ENCODE results near the gene CLK3.
"Not testable (repeated sequence)": the region's sequence is repeated elsewhere in the genome, so short reads cannot be mapped to it uniquely, and the experiment has no call there.

The CLK3 gene

DNA sequence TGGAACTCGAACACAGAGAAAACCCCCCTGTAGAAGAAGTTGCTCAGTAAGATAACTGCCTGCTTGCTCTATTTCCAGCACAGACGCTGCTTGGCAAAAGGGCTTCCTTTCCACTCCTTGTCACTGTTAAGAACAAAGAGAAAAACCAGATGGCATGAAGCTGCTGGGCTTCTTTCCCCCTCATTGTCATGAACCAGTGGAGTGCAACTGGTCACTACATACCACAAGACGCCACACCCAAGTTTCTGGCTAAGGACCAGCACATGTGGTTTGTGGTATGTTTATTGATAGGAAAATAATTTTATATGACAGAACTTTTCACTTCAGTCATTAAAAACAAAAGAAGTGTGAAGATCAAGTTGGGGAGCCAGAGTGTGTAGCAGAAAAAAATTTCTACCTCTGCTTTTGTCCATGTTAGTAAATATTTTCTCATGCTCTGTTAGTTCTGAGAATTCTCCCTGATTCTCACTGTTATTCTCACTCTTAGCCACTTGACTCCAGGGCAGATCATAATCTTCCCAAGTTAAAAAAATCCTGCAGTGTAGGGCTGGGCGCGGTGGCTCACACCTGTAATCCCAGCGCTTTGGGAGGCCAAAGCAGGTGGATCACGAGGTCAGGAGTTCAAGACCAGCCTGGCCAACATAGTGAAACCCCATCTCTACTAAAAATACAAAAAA is 37.9 kb downstream of the CLK3 start:
- no peak overlapping the region for H3K4me3 ChIP-seq (ENCODE audit: low read depth, low read length)
- DNase-seq (ENCODE audit: low read depth) = no peak
- TF ChIP-seq, protein P1, sequence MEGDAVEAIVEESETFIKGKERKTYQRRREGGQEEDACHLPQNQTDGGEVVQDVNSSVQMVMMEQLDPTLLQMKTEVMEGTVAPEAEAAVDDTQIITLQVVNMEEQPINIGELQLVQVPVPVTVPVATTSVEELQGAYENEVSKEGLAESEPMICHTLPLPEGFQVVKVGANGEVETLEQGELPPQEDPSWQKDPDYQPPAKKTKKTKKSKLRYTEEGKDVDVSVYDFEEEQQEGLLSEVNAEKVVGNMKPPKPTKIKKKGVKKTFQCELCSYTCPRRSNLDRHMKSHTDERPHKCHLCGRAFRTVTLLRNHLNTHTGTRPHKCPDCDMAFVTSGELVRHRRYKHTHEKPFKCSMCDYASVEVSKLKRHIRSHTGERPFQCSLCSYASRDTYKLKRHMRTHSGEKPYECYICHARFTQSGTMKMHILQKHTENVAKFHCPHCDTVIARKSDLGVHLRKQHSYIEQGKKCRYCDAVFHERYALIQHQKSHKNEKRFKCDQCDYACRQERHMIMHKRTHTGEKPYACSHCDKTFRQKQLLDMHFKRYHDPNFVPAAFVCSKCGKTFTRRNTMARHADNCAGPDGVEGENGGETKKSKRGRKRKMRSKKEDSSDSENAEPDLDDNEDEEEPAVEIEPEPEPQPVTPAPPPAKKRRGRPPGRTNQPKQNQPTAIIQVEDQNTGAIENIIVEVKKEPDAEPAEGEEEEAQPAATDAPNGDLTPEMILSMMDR (IDR thresholded peaks at IDR 0.05; ENCODE audit: control insufficient read depth, extremely low read depth, insufficient read depth) = no peak

DNA sequence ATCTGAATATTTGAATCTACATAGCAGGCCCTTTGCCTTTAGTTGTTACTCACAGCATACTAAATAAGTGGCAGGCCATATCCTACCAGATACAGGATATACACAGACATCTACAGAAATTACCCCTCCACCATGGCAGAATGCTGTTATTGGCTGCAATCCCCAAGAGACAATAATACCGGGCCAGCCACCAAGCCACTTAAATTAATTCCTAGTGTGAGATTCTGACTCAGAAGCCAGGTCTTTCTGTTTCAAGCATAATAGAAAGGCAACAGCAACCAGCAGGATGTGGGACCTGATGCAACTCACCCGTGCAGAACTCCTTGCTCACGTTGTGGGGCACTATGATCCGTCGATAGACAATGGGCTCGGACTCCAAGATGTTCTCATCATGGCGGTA is 39.8 kb downstream of the CLK3 start:
- H3K4me3 ChIP-seq (ENCODE audit: low read depth, low read length) = no peak overlapping the region
- TF ChIP-seq, protein P1 (IDR thresholded peaks at IDR 0.05; ENCODE audit: control insufficient read depth, extremely low read depth, insufficient read depth) = no peak
- DNase-seq (ENCODE audit: low read depth) = no peak

DNA sequence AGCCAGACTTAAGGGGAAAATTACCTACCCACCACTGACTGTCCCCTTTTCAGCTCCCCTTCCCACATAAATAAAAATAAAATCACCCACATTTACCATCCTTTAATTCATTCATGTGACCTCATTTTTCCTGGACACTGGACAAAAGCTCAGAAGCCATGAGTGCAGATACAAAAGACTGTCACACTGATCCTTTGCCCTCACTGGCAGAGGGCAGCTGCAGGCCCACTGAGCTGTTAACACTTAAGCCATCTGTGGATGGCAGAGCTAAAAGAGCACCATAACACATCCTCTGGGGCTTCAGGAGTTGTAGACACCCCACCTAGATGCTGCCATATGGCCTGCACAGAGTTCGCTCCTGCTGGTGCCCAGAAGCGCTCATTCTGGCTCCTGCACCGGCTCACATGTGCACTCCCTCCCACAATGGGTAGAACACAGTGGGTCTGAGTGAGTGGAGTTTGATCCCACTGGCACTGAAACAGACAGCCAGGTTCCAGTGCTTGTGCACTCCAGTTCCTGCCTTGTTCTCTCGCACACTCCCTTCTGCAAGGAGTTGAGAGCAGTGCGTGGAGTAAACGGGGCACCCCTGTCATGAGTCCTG is 41.4 kb downstream of the CLK3 start:
- TF ChIP-seq, protein P1 (IDR thresholded peaks at IDR 0.05; ENCODE audit: control insufficient read depth, extremely low read depth, insufficient read depth) = no peak
- H3K4me3 ChIP-seq (ENCODE audit: low read depth, low read length) = no peak overlapping the region
- DNase-seq (ENCODE audit: low read depth) = no peak

DNA sequence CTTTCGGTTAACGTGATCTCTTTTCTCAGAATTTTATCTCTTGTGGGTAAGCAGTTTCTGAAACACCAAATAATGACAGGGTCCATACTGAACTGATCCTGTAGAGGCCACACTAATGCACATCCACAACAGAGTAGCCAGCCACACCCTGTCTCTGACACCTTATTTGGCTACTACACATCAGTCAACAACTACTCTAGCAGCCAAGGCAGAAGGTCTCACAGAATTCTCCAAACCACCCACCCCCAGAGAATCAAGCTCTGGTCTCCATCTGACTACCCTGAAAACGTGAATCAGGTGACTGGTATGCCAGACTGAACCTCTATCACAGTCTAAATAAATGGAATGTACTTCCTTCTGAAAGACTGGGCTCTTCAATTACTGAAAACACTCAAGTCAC is 42.2 kb downstream of the CLK3 start:
- TF ChIP-seq, protein P1 (IDR thresholded peaks at IDR 0.05; ENCODE audit: control insufficient read depth, extremely low read depth, insufficient read depth) = no peak
- no peak overlapping the region for H3K4me3 ChIP-seq (ENCODE audit: low read depth, low read length)
- DNase-seq (ENCODE audit: low read depth) = no peak

DNA sequence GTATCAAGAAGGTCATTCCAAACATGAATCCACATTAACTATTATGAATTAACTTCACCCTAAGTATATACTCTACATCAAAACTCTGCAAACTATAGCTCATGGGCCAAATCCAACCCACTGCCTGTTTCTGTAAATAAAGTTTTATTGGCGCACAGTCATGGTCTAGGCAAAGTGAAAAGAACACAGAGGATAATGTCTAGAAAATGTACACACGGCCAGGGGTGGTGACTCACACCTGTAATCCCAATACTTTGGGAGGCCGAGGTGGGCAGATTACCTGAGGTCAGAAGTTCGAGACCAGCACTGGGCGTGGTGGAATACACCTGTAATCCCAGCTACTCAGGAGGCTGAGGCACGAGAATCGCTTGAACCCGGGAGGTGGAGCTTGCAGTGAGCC is 45.6 kb downstream of the CLK3 start:
- DNase-seq (ENCODE audit: low read depth); H3K4me3 ChIP-seq (ENCODE audit: low read depth, low read length): not testable (repeated sequence)

DNA sequence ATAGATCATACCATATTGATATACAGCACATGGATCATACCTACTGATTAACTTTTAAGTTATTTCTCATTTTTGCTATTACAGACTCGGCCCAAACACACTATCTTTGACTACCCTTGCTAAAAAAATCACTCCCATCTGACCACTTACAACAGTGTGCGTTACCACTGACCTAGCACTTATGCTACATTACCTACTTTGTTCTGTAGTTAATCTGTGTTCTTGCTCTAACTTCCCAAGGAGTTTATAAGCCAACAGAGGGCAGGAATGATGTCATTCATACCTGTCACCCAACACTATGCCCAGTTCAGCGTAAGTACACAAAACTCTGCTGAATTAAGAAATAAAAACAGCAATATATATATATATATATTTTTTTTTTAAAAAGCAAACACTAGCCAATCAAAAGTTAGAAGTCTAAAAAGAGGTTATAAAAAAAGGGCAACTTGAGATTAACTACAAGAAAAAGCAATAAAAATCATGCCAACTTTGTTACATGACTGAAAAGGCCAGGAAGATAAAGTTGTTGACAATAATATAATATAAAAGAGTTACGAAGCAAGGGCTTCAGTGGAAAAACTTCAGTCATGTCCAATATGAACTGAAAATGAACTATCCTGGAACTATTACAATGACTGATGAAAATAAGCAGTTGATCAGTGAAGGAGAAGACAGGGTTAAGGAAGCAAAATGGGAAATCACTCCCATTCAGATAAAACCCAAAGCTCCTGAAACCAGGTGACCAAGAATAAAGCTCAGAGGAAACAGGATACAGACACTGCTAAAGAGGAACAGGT is 46.6 kb downstream of the CLK3 start:
- no peak overlapping the region for H3K4me3 ChIP-seq (ENCODE audit: low read depth, low read length)
- peak; percentile 50 for DNase-seq (ENCODE audit: low read depth)
- TF ChIP-seq, protein P1 (IDR thresholded peaks at IDR 0.05; ENCODE audit: control insufficient read depth, extremely low read depth, insufficient read depth) = no peak

DNA sequence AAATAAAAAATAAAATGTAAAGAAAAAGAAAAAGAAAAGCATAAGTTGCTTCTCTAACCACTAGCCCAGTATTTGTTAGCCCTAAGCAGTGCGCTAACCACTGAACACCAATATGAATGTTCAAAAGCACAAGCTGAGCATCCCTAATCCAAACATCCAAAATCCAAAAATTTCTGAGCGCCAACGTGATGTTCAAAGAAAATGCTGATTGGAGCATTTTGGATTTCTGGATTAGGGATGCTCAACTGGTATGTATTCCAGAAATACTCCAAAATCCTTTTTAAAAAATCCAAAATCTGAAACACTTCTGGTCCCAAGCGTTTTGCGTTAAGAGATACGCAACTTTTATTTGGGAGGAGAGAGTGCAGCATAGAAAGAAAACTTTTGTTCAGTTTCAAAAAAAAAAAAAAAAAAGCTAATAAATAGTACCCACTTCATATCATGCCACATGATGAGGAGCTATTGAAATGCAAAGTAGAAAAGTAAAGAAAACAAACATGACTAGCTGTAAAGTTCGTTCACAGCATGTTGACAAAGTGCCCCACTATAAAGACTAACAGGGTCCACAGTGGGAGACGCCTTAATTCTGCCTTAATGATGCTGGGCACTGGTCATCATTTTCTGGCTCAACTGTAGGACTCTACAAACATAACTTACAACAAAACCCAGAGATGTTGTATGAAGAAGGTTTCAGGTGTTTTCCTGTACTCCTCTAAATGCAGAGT is 47.8 kb downstream of the CLK3 start:
- TF ChIP-seq, protein P1 (IDR thresholded peaks at IDR 0.05; ENCODE audit: control insufficient read depth, extremely low read depth, insufficient read depth) = no peak
- no peak for DNase-seq (ENCODE audit: low read depth)
- H3K4me3 ChIP-seq (ENCODE audit: low read depth, low read length) = no peak overlapping the region

All from LNCaP clone FGC (cell line).